AG04449 (cell line): Measurements from ENCODE around the gene CCDC68.
"Not testable (repeated sequence)": the region's sequence is repeated elsewhere in the genome, so short reads cannot be mapped to it uniquely, and the experiment has no call there.

ENCODE experiments used
- CTCF ChIA-PET: fragments of 350-600 bp; formaldehyde crosslinking; extraction: SDS; loops from one replicate; lab custom pipeline; 2021; ENCODE audit warnings: antibody characterized with exemption; lab: Yijun Ruan, JAX
- POLR2A ChIA-PET: fragments of 400-600, 350-600 bp; formaldehyde crosslinking; extraction: SDS; loops from one replicate; lab custom pipeline; 2020; ENCODE audit warnings: antibody characterized with exemption, inconsistent platforms; lab: Yijun Ruan, JAX
- DNase-seq: peaks from one replicate; pipeline ENCODE4 v3.0.0-alpha.2; 2010; ENCODE audit warnings: low read depth, low spot score
- H3K4me3 ChIP-seq: 2 replicates; pipeline ENCODE4 v1.5.1; 2011; ENCODE audit warnings: low read depth, mild to moderate bottlenecking, control low read depth, low read length
- TF ChIP-seq, protein P1 (sequence below): IDR thresholded peaks from one replicate; pipeline ENCODE4 v1.5.1; 2011; ENCODE audit warnings: mild to moderate bottlenecking, moderate library complexity, low read length, control low read depth, inconsistent platforms; ENCODE audit not compliant: insufficient read depth; ENCODE audit errors: missing control alignments

CCDC68 gene

GRCh38 chr18:54856105-54856646 lies 103.1 kb downstream of the CCDC68 start:
- DNase-seq: no peak
- ChIA-PET CTCF (interaction anchor here (1.2 to 1.8 kb wide), 2 partner anchors 13 to 27 kb away, joined by 3 read pairs; no protein-coding TSS in a partner anchor), POLR2A (no interaction called here)
- no peak overlapping the region for H3K4me3 ChIP-seq
- TF ChIP-seq, protein P1, sequence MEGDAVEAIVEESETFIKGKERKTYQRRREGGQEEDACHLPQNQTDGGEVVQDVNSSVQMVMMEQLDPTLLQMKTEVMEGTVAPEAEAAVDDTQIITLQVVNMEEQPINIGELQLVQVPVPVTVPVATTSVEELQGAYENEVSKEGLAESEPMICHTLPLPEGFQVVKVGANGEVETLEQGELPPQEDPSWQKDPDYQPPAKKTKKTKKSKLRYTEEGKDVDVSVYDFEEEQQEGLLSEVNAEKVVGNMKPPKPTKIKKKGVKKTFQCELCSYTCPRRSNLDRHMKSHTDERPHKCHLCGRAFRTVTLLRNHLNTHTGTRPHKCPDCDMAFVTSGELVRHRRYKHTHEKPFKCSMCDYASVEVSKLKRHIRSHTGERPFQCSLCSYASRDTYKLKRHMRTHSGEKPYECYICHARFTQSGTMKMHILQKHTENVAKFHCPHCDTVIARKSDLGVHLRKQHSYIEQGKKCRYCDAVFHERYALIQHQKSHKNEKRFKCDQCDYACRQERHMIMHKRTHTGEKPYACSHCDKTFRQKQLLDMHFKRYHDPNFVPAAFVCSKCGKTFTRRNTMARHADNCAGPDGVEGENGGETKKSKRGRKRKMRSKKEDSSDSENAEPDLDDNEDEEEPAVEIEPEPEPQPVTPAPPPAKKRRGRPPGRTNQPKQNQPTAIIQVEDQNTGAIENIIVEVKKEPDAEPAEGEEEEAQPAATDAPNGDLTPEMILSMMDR: no peak

GRCh38 chr18:54855050-54855449 lies 104.2 kb downstream of the CCDC68 start:
- H3K4me3 ChIP-seq, POLR2A ChIA-PET, DNase-seq: not testable (repeated sequence)
- CTCF ChIA-PET: interaction anchor here (1.2 to 1.8 kb wide), 2 partner anchors 14 to 26 kb away, joined by 3 read pairs; no protein-coding TSS in a partner anchor

- DNase-seq: no peak
- H3K4me3 ChIP-seq: no peak overlapping the region
- ChIA-PET POLR2A (no interaction called here), CTCF (no interaction called here)
- TF ChIP-seq, protein P1: no peak
Measured at GRCh38 chr18:54852780-54853675, 106.2 kb downstream of the CCDC68 start.
